HCEC 1CT (cell line): ENCODE data around the gene TGIF1.
"Not testable (repeated sequence)": the region's sequence is repeated elsewhere in the genome, so short reads cannot be mapped to it uniquely, and the experiment has no call there.

Experiments
- DNase-seq: peaks from one replicate; pipeline ENCODE4 v3.0.0-alpha.2; 2017

Gene TGIF1

GRCh38 chr18:3457261-3457724 lies 7.3 kb downstream of the TGIF1 start:
- DNase-seq: no peak

GRCh38 chr18:3458378-3458777 lies 8.4 kb downstream of the TGIF1 start:
- DNase-seq: no peak

- DNase-seq: peak; percentile 70
Measured at GRCh38 chr18:3458952-3459853, 9.2 kb downstream of the TGIF1 start.

GRCh38 chr18:3460823-3461398 lies 10.9 kb downstream of the TGIF1 start:
- DNase-seq: no peak

- DNase-seq: no peak
Measured at GRCh38 chr18:3461704-3462103, 11.7 kb downstream of the TGIF1 start.

GRCh38 chr18:3463051-3463450 lies 13.1 kb downstream of the TGIF1 start:
- DNase-seq: peak; percentile 54

GRCh38 chr18:3466045-3466444 lies 16.1 kb downstream of the TGIF1 start:
- peak; percentile 86 for DNase-seq

- no peak for DNase-seq
Measured at GRCh38 chr18:3466872-3467271, 16.9 kb downstream of the TGIF1 start.

GRCh38 chr18:3468066-3468705 lies 18.2 kb downstream of the TGIF1 start:
- DNase-seq: no peak

- no peak for DNase-seq
Measured at GRCh38 chr18:3468833-3469232, 18.9 kb downstream of the TGIF1 start.

GRCh38 chr18:3471141-3471648 lies 21.2 kb downstream of the TGIF1 start:
- no peak for DNase-seq

GRCh38 chr18:3472121-3472520 lies 22.1 kb downstream of the TGIF1 start:
- DNase-seq: not testable (repeated sequence)

GRCh38 chr18:3472681-3473544 lies 22.9 kb downstream of the TGIF1 start:
- no peak for DNase-seq

GRCh38 chr18:3478262-3478978 lies 28.4 kb downstream of the TGIF1 start:
- peak; percentile 44 for DNase-seq

GRCh38 chr18:3479978-3480509 lies 30.1 kb downstream of the TGIF1 start:
- no peak for DNase-seq

- no peak for DNase-seq
Measured at GRCh38 chr18:3480827-3481573, 31.0 kb downstream of the TGIF1 start.

- peak; percentile 59 for DNase-seq
Measured at GRCh38 chr18:3481696-3482210, 31.8 kb downstream of the TGIF1 start.

- no peak for DNase-seq
Measured at GRCh38 chr18:3482258-3482657, 32.3 kb downstream of the TGIF1 start.

GRCh38 chr18:3485153-3486149 lies 35.5 kb downstream of the TGIF1 start:
- no peak for DNase-seq
